Stimulated activated CD8-positive, alpha-beta memory T cell treated with anti-CD3 and anti-CD28 coated beads, Interleukin-7, amount 100 ng/mL, for 24 hours (primary cell): ENCODE data around the gene C16orf95.

Source experiments
- DNase-seq: peaks from one replicate; pipeline ENCODE4 v3.0.0-alpha.2; 2020; ENCODE audit warnings: low read depth

Gene C16orf95

GRCh38 chr16:87331241-87331801 lies 14.1 kb upstream of the C16orf95 start:
- DNase-seq, result no peak

- no peak for DNase-seq
These were observed 13.5 kb upstream of the C16orf95 start for GRCh38 chr16:87330646-87331045.

- no peak for DNase-seq
These were observed 13.0 kb upstream of the C16orf95 start for GRCh38 chr16:87330257-87330624.

- DNase-seq, result no peak
These were observed 12.5 kb upstream of the C16orf95 start for GRCh38 chr16:87329436-87330256.

- no peak for DNase-seq
These were observed 11.7 kb upstream of the C16orf95 start for GRCh38 chr16:87328846-87329245.

GRCh38 chr16:87327798-87328495 lies 10.8 kb upstream of the C16orf95 start:
- DNase-seq, result no peak

GRCh38 chr16:87326151-87326571 lies 9.0 kb upstream of the C16orf95 start:
- no peak for DNase-seq

GRCh38 chr16:87325423-87325858 lies 8.2 kb upstream of the C16orf95 start:
- DNase-seq, result no peak

- DNase-seq, result no peak
These were observed 7.5 kb upstream of the C16orf95 start for GRCh38 chr16:87324411-87325275.

GRCh38 chr16:87323727-87324410 lies 6.7 kb upstream of the C16orf95 start:
- no peak for DNase-seq

- no peak for DNase-seq
These were observed 5.9 kb upstream of the C16orf95 start for GRCh38 chr16:87322833-87323726.

- DNase-seq, result no peak
These were observed 5.2 kb upstream of the C16orf95 start for GRCh38 chr16:87322360-87322759.

GRCh38 chr16:87321336-87322107 lies 4.3 kb upstream of the C16orf95 start:
- DNase-seq, result no peak

- DNase-seq, result no peak
These were observed 3.5 kb upstream of the C16orf95 start for GRCh38 chr16:87320510-87321227.

- DNase-seq, result no peak
These were observed 2.9 kb upstream of the C16orf95 start for GRCh38 chr16:87319997-87320491.

- DNase-seq, result no peak
These were observed 1.8 kb upstream of the C16orf95 start for GRCh38 chr16:87319011-87319410.

- DNase-seq, result no peak
These were observed 805 bp upstream of the C16orf95 start for GRCh38 chr16:87317750-87318644.

- no peak for DNase-seq
These were observed 706 bp downstream of the C16orf95 start for GRCh38 chr16:87316450-87316922.
